ENCODE results near the gene C14orf93. TPM values are rescaled to one million over a fixed set of nuclear protein-coding genes. Genes with fewer than 3 reads are reported as not detected.
"Not testable (repeated sequence)": the region's sequence is repeated elsewhere in the genome, so short reads cannot be mapped to it uniquely, and the experiment has no call there.

C14orf93 gene
- total RNA-seq, 1 donor from 2014 or later, result 9.9 TPM

DNA sequence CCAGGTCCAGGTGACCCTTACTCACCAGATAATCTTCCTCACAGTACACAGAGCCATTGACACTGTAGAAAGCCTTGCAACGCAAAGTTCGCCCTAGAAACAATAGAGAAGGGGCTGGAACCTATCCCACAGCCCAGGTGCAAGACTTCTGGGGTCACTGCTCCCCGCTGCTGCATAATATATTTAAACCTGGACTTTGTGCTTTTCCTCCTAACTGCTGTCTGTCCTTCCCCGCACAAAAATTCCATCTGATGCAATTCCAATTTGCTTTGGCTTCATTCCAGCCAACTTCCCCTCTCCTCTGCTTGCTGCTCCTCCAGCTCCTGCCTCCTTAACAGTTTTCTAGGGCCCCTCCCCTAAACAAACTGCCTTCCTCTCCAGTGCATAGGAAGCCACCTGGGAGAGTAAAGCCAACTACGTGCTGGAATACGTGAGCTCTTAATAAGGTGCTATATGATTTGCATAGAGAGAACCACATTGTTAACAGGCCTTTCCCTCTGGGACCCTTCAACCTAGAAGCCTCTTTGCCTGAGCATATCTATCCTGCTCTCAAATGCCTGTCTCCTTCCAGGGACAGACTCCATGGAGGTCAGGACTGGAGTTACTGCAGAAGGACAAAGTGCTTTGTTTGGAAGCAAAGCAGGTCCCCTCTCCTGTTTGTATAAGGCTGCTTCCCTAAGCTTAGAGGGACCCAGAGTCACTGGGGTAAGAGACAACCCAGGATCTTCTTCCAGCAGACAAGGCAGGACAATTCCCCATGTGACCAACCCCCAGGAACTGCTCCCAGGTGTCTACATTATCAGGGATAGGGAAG lies 33.1 kb downstream of the C14orf93 start:
- Histone ChIP-seq H3K9ac (ENCODE audit: low read depth in 1 of 3, low read length in 3 of 3) (no peak overlapping the region), H3K4me1 (ENCODE audit: control insufficient read depth in 3 of 3, insufficient read depth in 3 of 3, low read length in 3 of 3) (peaks cover 13 to 30% (median 15%) of the 10 kb centered on the region in 3 donors), H3K4me3 (ENCODE audit: low read length in 3 of 3) (no peak overlapping the region)

GRCh38 chr14:22974530-22975313 lies 35.2 kb downstream of the C14orf93 start:
- peaks cover 0 to 9% (median 5%) of the 10 kb centered on the region in 3 donors for H3K27me3 ChIP-seq (ENCODE audit: control insufficient read depth in 3 of 3, insufficient read depth in 3 of 3, low read length in 3 of 3)
- H3K9me3 ChIP-seq (ENCODE audit: control insufficient read depth in 3 of 3, low read length in 3 of 3), result no peaks in the 10 kb centered on the region
- H3K36me3 ChIP-seq (ENCODE audit: control insufficient read depth in 3 of 3, insufficient read depth in 3 of 3, low read length in 3 of 3), result peaks cover 0 to 4% (median 0%) of the 10 kb centered on the region in 3 donors
- no peak overlapping the region for H3K9ac ChIP-seq (ENCODE audit: low read depth in 1 of 3, low read length in 3 of 3)
- H3K4me1 ChIP-seq (ENCODE audit: control insufficient read depth in 3 of 3, insufficient read depth in 3 of 3, low read length in 3 of 3), result peaks cover 6 to 29% (median 15%) of the 10 kb centered on the region in 3 donors
- no peak overlapping the region for H3K4me3 ChIP-seq (ENCODE audit: low read length in 3 of 3)
- no peak overlapping the region for H3K27ac ChIP-seq (ENCODE audit: low read depth, low read length)

More for the DNA sequence above, 33.1 kb downstream of the C14orf93 start:
- Histone ChIP-seq H3K36me3 (ENCODE audit: control insufficient read depth in 3 of 3, insufficient read depth in 3 of 3, low read length in 3 of 3) (peaks cover 0 to 4% (median 0%) of the 10 kb centered on the region in 3 donors), H3K27ac (ENCODE audit: low read depth, low read length) (no peak overlapping the region), H3K27me3 (ENCODE audit: control insufficient read depth in 3 of 3, insufficient read depth in 3 of 3, low read length in 3 of 3) (peaks cover 5 to 27% (median 24%) of the 10 kb centered on the region in 3 donors), H3K9me3 (ENCODE audit: control insufficient read depth in 3 of 3, low read length in 3 of 3) (no peaks in the 10 kb centered on the region)

- H3K36me3 ChIP-seq (ENCODE audit: control insufficient read depth in 3 of 3, insufficient read depth in 3 of 3, low read length in 3 of 3), result peaks cover 0 to 4% (median 0%) of the 10 kb centered on the region in 3 donors
- no peak overlapping the region for H3K9ac ChIP-seq (ENCODE audit: low read depth in 1 of 3, low read length in 3 of 3)
- H3K27me3 ChIP-seq (ENCODE audit: control insufficient read depth in 3 of 3, insufficient read depth in 3 of 3, low read length in 3 of 3), result peaks cover 0 to 2% (median 0%) of the 10 kb centered on the region in 3 donors
- no peak overlapping the region for H3K4me3 ChIP-seq (ENCODE audit: low read length in 3 of 3)
- H3K9me3 ChIP-seq (ENCODE audit: control insufficient read depth in 3 of 3, low read length in 3 of 3), result no peaks in the 10 kb centered on the region
- no peak overlapping the region for H3K27ac ChIP-seq (ENCODE audit: low read depth, low read length)
- peaks cover 6 to 20% (median 15%) of the 10 kb centered on the region in 3 donors for H3K4me1 ChIP-seq (ENCODE audit: control insufficient read depth in 3 of 3, insufficient read depth in 3 of 3, low read length in 3 of 3)
Measured at GRCh38 chr14:22973217-22974032, 36.5 kb downstream of the C14orf93 start.

DNA sequence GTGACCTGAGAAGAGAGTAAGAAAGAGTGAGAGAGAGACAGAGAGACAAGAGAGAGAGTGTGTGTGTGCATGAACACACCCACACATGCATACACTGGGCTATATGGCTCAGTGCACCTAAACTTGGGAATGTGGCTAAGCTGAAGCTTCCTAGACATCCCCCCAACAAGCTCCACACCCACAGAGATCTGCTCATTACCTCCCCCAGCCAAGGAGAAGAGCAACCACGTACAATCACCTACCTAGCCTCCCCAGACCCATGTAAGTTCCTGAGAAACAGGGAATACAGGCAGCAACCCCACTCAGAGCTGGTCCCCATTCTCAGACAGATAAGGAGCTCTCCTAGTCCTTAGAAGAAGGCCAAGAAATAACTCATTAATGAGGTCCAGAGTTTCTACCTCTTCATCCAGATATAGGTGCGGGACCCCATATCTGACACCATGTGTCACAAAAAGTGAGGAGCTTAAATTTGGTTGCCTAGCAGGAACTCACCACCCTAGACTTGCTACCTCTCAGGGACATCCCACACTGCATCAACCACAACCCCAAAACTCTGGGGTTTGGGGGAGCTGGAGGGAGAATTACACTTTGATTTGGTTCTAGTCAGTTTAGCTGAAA lies 37.5 kb downstream of the C14orf93 start:
- Histone ChIP-seq H3K9ac (ENCODE audit: low read depth in 1 of 3, low read length in 3 of 3) (no peak overlapping the region), H3K4me3 (ENCODE audit: low read length in 3 of 3) (no peak overlapping the region), H3K27me3 (ENCODE audit: control insufficient read depth in 3 of 3, insufficient read depth in 3 of 3, low read length in 3 of 3) (peaks cover 0 to 2% (median 0%) of the 10 kb centered on the region in 3 donors), H3K4me1 (ENCODE audit: control insufficient read depth in 3 of 3, insufficient read depth in 3 of 3, low read length in 3 of 3) (peaks cover 6 to 13% (median 12%) of the 10 kb centered on the region in 3 donors), H3K36me3 (ENCODE audit: control insufficient read depth in 3 of 3, insufficient read depth in 3 of 3, low read length in 3 of 3) (peaks cover 0 to 4% (median 0%) of the 10 kb centered on the region in 3 donors), H3K27ac (ENCODE audit: low read depth, low read length) (no peak overlapping the region), H3K9me3 (ENCODE audit: control insufficient read depth in 3 of 3, low read length in 3 of 3) (no peaks in the 10 kb centered on the region)

- H3K4me1 ChIP-seq (ENCODE audit: control insufficient read depth in 3 of 3, insufficient read depth in 3 of 3, low read length in 3 of 3), result peaks cover 0 to 5% (median 4%) of the 10 kb centered on the region in 3 donors
- no peak overlapping the region for H3K9ac ChIP-seq (ENCODE audit: low read depth in 1 of 3, low read length in 3 of 3)
- H3K27ac ChIP-seq (ENCODE audit: low read depth, low read length), result no peak overlapping the region
- H3K36me3 ChIP-seq (ENCODE audit: control insufficient read depth in 3 of 3, insufficient read depth in 3 of 3, low read length in 3 of 3), result peaks cover 0 to 4% (median 0%) of the 10 kb centered on the region in 3 donors
- H3K9me3 ChIP-seq (ENCODE audit: control insufficient read depth in 3 of 3, low read length in 3 of 3), result no peaks in the 10 kb centered on the region
- H3K4me3 ChIP-seq (ENCODE audit: low read length in 3 of 3), result no peak overlapping the region
- H3K27me3 ChIP-seq (ENCODE audit: control insufficient read depth in 3 of 3, insufficient read depth in 3 of 3, low read length in 3 of 3), result peaks cover 0 to 2% (median 0%) of the 10 kb centered on the region in 3 donors
Measured at GRCh38 chr14:22971152-22971551, 38.8 kb downstream of the C14orf93 start.

DNA sequence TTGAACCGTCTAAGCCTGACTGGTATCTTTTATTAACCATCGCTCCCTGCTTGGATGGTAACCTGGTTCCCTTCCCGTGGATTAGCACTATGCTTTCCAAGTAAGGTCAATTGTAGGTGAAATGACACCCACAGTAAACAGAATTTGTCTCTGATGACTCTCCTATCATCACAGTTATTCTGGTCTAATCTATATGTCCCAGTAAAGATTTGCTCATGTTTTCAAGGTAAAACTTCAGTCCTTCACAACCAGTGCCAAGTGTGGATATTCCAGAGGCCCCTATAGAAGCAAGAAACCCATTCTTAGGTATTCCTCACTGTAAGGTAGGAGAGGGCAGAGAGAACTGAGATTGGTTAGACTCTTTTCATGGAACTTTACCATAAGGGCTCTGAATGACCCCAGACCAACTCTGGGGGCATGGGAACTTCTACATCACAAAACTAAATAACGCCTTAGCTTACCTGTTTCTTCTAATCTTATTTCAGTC lies 43.1 kb downstream of the C14orf93 start:
- Histone ChIP-seq H3K9ac (ENCODE audit: low read depth in 1 of 3, low read length in 3 of 3) (no peak overlapping the region), H3K27me3 (ENCODE audit: control insufficient read depth in 3 of 3, insufficient read depth in 3 of 3, low read length in 3 of 3) (no peaks in the 10 kb centered on the region), H3K36me3 (ENCODE audit: control insufficient read depth in 3 of 3, insufficient read depth in 3 of 3, low read length in 3 of 3) (no peaks in the 10 kb centered on the region), H3K4me1 (ENCODE audit: control insufficient read depth in 3 of 3, insufficient read depth in 3 of 3, low read length in 3 of 3) (no peaks in the 10 kb centered on the region), H3K4me3 (ENCODE audit: low read length in 3 of 3) (no peak overlapping the region), H3K27ac (ENCODE audit: low read depth, low read length) (no peak overlapping the region), H3K9me3 (ENCODE audit: control insufficient read depth in 3 of 3, low read length in 3 of 3) (no peaks in the 10 kb centered on the region)

DNA sequence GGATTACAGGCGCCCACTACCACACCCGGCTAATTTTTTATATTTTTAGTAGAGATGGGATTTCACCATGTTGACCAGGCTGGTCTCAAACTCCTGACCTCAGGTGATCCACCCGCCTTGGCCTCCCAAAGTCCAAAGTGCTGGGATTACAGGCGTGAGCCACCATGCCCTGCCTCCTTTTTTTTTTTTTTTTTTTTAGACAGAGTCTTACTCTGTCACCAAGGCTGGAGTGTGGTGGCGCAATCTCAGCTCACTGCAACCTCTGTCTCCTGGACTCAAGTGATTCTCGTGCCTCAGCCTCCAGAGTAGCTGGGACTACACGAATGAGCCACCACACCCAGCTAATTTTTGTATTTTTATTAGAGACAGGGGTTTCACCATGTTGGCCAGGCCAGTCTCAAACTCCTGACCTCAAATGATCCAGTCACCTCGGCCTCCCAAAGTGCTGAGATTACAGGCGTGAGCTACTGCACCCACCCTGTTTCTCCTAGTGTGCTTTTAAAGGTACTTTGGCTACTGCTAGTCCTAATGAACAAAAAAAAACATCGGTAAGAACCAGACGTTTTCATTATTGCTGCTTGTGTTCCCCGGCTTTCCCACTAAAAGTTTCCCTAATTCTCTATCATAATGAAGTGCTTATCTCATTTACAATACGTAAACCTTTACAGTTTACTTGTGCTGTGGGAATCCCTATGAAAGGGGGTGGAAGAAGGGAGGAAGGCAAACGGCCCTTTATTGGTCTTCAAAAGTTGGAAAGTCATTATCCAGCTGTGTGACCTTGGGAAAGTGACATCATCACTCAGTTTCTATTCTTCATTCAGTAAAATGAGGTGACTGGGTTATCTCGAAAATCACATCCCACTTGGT lies 43.8 kb downstream of the C14orf93 start:
- not testable (repeated sequence) for H3K36me3 ChIP-seq (ENCODE audit: control insufficient read depth in 3 of 3, insufficient read depth in 3 of 3, low read length in 3 of 3); H3K4me1 ChIP-seq (ENCODE audit: control insufficient read depth in 3 of 3, insufficient read depth in 3 of 3, low read length in 3 of 3); H3K9me3 ChIP-seq (ENCODE audit: control insufficient read depth in 3 of 3, low read length in 3 of 3); H3K27ac ChIP-seq (ENCODE audit: low read depth, low read length); H3K27me3 ChIP-seq (ENCODE audit: control insufficient read depth in 3 of 3, insufficient read depth in 3 of 3, low read length in 3 of 3); H3K9ac ChIP-seq (ENCODE audit: low read depth in 1 of 3, low read length in 3 of 3); H3K4me3 ChIP-seq (ENCODE audit: low read length in 3 of 3)

GRCh38 chr14:22962061-22962676 lies 47.8 kb downstream of the C14orf93 start:
- Histone ChIP-seq H3K4me3 (ENCODE audit: low read length in 3 of 3) (no peak overlapping the region), H3K9ac (ENCODE audit: low read depth in 1 of 3, low read length in 3 of 3) (no peak overlapping the region), H3K36me3 (ENCODE audit: control insufficient read depth in 3 of 3, insufficient read depth in 3 of 3, low read length in 3 of 3) (no peaks in the 10 kb centered on the region), H3K4me1 (ENCODE audit: control insufficient read depth in 3 of 3, insufficient read depth in 3 of 3, low read length in 3 of 3) (no peaks in the 10 kb centered on the region), H3K9me3 (ENCODE audit: control insufficient read depth in 3 of 3, low read length in 3 of 3) (no peaks in the 10 kb centered on the region), H3K27ac (ENCODE audit: low read depth, low read length) (no peak overlapping the region), H3K27me3 (ENCODE audit: control insufficient read depth in 3 of 3, insufficient read depth in 3 of 3, low read length in 3 of 3) (no peaks in the 10 kb centered on the region)
